Naive thymus-derived CD4-positive, alpha-beta T cell (primary cell): ENCODE measurements around the gene HMOX1. TPM values are rescaled to one million over a fixed set of nuclear protein-coding genes. Genes with fewer than 3 reads are reported as not detected.
"Not testable (repeated sequence)": the region's sequence is repeated elsewhere in the genome, so short reads cannot be mapped to it uniquely, and the experiment has no call there.

Experiments used
- ATAC-seq: fragments of 150-1000 bp; cut with Tn5 transposase; 2 replicates; pipeline ENCODE4 v1.10.0; 2021; ENCODE audit warnings: mild to moderate bottlenecking, moderate library complexity
- CTCF ChIA-PET: fragments of 350-600 bp; sonication (Branson Sonifier 250); formaldehyde crosslinking; loops from one replicate; lab custom pipeline; 2021; ENCODE audit warnings: antibody characterized with exemption; lab: Charles Lee
- POLR2A ChIA-PET: fragments of 350-600 bp; sonication (Branson Sonifier 250); formaldehyde crosslinking; loops from one replicate; lab custom pipeline; 2021; ENCODE audit warnings: antibody characterized with exemption, inconsistent platforms; lab: Charles Lee
- DNase-seq, 9 donors: peaks; one replicate each; pipeline versions ENCODE4 v3.0.0 to v3.0.0-alpha.2; 2020 to 2022; ENCODE audit warnings: mixed read lengths in 1 of 9
- H3K27ac ChIP-seq: one replicate; pipeline ENCODE4 v1.7.0; 2013; ENCODE audit warnings: mild to moderate bottlenecking, low read depth, low read length, moderate library complexity
- H3K27me3 ChIP-seq, 2 donors: one replicate each; pipeline ENCODE4 v1.7.0; 2013; ENCODE audit warnings: low read length in 2 of 2, mild to moderate bottlenecking in 2 of 2, moderate library complexity in 2 of 2; ENCODE audit not compliant: control insufficient read depth in 2 of 2, insufficient read depth in 2 of 2
- H3K36me3 ChIP-seq, 3 experiments: 1 replicate in 2 of 3; 2 replicates in 1 of 3; pipeline ENCODE4 v1.7.0; 2013; ENCODE audit warnings: low read length in 3 of 3, mild to moderate bottlenecking in 3 of 3, moderate library complexity in 1 of 3; ENCODE audit not compliant: insufficient read depth in 3 of 3, control insufficient read depth in 2 of 3
- H3K4me1 ChIP-seq, 2 donors: one replicate each; pipeline ENCODE4 v1.7.0; 2013; ENCODE audit warnings: low read length in 2 of 2, mild to moderate bottlenecking in 2 of 2, moderate library complexity in 1 of 2; ENCODE audit not compliant: control insufficient read depth in 2 of 2, insufficient read depth in 2 of 2
- H3K4me3 ChIP-seq: 2 replicates; pipeline ENCODE4 v1.7.0; 2013; ENCODE audit warnings: mild to moderate bottlenecking, low read length
- H3K9me3 ChIP-seq, 3 experiments: 1 replicate in 2 of 3; 2 replicates in 1 of 3; pipeline ENCODE4 v1.7.0; 2013; ENCODE audit warnings: low read length in 3 of 3; ENCODE audit not compliant: control insufficient read depth in 2 of 3
- H3K27ac Mint-ChIP-seq, 9 donors: one replicate each; pipeline ENCODE4 v1.8.0; 2020 to 2022; ENCODE audit warnings: mixed read lengths in 9 of 9, mild to moderate bottlenecking in 8 of 9, moderate library complexity in 5 of 9, inconsistent platforms in 2 of 9
- H3K27me3 Mint-ChIP-seq, 5 donors: one replicate each; pipeline ENCODE4 v1.8.0; 2021 to 2022; ENCODE audit warnings: mixed read lengths in 5 of 5, mild to moderate bottlenecking in 1 of 5
- H3K36me3 Mint-ChIP-seq, 5 donors: one replicate each; pipeline ENCODE4 v1.8.0; 2020 to 2022; ENCODE audit warnings: mixed read lengths in 5 of 5, mild to moderate bottlenecking in 3 of 5, inconsistent platforms in 1 of 5
- H3K4me1 Mint-ChIP-seq, 7 donors: one replicate each; pipeline ENCODE4 v1.8.0; 2020 to 2022; ENCODE audit warnings: mixed read lengths in 7 of 7, mild to moderate bottlenecking in 3 of 7, inconsistent platforms in 1 of 7
- H3K4me3 Mint-ChIP-seq, 10 donors: one replicate each; pipeline ENCODE4 v1.8.0; 2020 to 2022; ENCODE audit warnings: mild to moderate bottlenecking in 10 of 10, mixed read lengths in 10 of 10, moderate library complexity in 6 of 10, inconsistent platforms in 2 of 10
- H3K9me3 Mint-ChIP-seq, 11 donors: one replicate each; pipeline ENCODE4 v1.8.0; 2020 to 2022; ENCODE audit warnings: mixed read lengths in 11 of 11, mild to moderate bottlenecking in 4 of 11, inconsistent platforms in 1 of 11, moderate library complexity in 1 of 11
- intact Hi-C, 2 donors: fragments of 100-400 bp; cut with micrococcal nuclease; formaldehyde crosslinking; loops; one replicate each; pipeline ENCODE4 v1.15.1; 2023
- polyA plus RNA-seq, 2 donors: library from polyadenylated mRNA; unstranded; fragments of 300-500 nt; fragmentation: Illumina TruSeq; gene quantifications; one replicate each; pipeline ENCODE4 v1.2.3, GENCODE V29; 2021
- total RNA-seq, 6 experiments: library from RNA in 5 of 6; stranded (reverse) in 5 of 6; gene quantifications; 1 replicate in 5 of 6; 2 replicates in 1 of 6; pipeline ENCODE4 v1.2.3 and lab custom pipeline; 2021 to 2026

Gene HMOX1
- total and polyA plus RNA-seq, 7 experiments from 2014 or later, result 0.14 to 54.0 (median 4.7) TPM

DNA sequence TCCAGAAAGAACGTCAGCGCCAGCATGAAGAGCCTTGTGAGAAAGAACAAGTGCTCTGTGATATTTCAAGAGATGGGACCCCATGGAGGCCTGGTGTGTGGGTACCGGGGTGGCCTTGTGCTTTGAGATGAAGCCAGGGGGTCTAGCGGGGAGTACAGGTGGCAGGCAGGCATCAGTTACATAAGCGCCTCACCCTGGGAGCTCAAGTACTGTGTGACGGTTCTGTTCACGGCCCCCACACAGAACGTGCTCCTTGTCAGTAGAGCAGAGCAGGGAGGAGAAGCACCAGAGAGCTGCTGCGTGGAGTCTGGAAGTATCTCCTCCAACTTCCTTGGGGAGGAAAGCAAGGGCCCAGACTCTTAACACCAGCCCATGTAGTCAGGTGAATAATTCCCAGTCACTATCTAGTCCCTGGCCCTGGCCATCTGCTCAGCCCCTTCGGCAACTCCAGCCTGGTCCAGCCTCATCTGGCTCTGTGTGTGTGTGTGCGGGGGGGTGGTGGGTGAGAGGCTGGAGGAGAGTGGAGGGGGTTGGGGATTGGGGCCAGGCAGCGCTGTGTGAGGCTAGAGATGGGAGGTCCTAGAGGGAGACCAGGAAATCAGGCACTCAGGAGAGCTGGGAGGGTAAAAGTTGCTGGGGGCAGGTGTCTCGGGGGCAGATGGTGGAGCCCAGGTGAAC is 51.5 kb downstream of the HMOX1 start:
- intact Hi-C loops, result no loop called here
- no peak overlapping the region for H3K27ac ChIP-seq
- no peak overlapping the region for H3K4me3 Mint-ChIP-seq
- ChIA-PET POLR2A (no interaction called here), CTCF (no interaction called here)
- H3K4me1 ChIP-seq, result no peaks in the 10 kb centered on the region
- no peaks in the 10 kb centered on the region for H3K27me3 Mint-ChIP-seq
- H3K36me3 ChIP-seq, result peaks cover 0 to 17% (median 0%) of the 10 kb centered on the region in 3 experiments
- H3K27ac Mint-ChIP-seq, result peak overlapping the region in 1 of 9 donors; percentile 10
- peaks cover 4 to 36% (median 17%) of the 10 kb centered on the region in 5 donors for H3K36me3 Mint-ChIP-seq
- ATAC-seq, result no peak
- H3K4me1 Mint-ChIP-seq, result peaks cover 0 to 2% (median 0%) of the 10 kb centered on the region in 7 donors
- peaks cover 0 to 13% (median 0%) of the 10 kb centered on the region in 3 experiments for H3K9me3 ChIP-seq
- no peaks in the 10 kb centered on the region for H3K27me3 ChIP-seq
- DNase-seq, result no peak
- H3K9me3 Mint-ChIP-seq, result peaks cover 0 to 6% (median 0%) of the 10 kb centered on the region in 11 donors
- H3K4me3 ChIP-seq, result no peak overlapping the region

DNA sequence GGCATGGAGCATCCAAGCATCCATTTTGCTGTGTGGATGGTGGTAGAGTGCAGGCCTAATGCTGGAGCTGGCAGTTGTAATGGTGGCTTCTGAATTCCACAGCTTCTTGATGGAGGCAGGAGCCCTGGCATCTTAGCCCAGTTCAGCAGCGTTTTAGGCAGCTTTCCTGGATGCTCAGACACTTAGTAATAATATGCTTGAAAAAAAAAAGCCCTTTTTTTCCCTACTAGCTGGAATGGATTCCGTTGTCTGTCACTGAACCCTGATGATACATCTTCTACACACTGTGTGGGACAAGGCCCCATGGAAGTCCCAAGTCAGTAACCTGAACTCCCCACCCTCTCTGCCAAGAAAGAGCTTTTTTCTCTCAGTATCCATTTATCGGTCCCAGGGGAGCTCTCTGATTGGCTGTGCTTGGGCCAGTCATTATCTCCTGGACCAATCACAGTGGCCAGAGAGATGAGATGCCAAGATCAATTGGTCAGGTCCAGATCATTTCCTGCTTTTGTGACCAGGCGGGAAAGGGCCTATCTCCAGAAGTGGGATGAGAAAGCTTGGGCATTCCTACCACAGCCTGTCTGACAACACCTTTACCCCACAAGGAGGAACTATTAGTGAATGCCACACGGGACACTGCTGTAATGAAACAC is 53.3 kb downstream of the HMOX1 start:
- H3K27ac Mint-ChIP-seq, result no peak overlapping the region
- peaks cover 4 to 46% (median 28%) of the 10 kb centered on the region in 5 donors for H3K36me3 Mint-ChIP-seq

DNA sequence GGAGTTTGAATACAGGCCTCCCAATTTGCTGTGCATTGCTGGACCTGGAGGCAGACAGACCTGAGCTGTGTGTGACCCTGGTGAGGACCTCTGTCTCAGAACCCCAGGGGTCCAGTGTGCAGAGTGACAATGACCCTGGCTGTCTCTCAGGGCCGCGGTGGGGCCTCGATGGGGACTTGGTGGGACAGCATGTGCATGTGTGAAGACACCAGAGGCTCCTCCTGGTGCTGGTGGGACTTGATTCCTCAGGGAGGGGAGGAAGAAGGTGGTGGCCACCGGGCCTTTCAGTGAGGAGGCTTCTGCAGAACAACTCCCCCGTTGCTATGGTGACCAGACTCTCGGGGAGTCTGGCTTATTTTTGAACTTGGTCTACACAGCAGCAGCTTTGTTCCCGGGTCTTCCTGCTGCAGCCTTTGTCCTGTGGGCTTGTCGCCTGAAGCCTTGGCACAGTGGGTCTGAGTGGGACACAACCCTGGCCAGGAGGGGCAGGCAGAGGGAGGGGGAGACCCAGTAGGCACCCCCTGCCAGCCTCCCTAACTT is 54.4 kb downstream of the HMOX1 start:
- Histone ChIP-seq H3K36me3 (peaks cover 0 to 17% (median 0%) of the 10 kb centered on the region in 3 experiments), H3K4me1 (no peaks in the 10 kb centered on the region), H3K4me3 (no peak overlapping the region), H3K27ac (no peak overlapping the region), H3K27me3 (no peaks in the 10 kb centered on the region), H3K9me3 (peaks cover 0 to 13% (median 0%) of the 10 kb centered on the region in 3 experiments)
- ChIA-PET POLR2A (no interaction called here), CTCF (no interaction called here)
- intact Hi-C loops, result no loop called here
- no peak for ATAC-seq
- peaks cover 4 to 46% (median 34%) of the 10 kb centered on the region in 5 donors for H3K36me3 Mint-ChIP-seq
- no peaks in the 10 kb centered on the region for H3K27me3 Mint-ChIP-seq
- no peak overlapping the region for H3K27ac Mint-ChIP-seq
- DNase-seq, result no peak
- no peak overlapping the region for H3K4me3 Mint-ChIP-seq
- H3K9me3 Mint-ChIP-seq, result peaks cover 0 to 15% (median 0%) of the 10 kb centered on the region in 11 donors
- peaks cover 0 to 2% (median 0%) of the 10 kb centered on the region in 7 donors for H3K4me1 Mint-ChIP-seq

More for the DNA sequence above, 53.3 kb downstream of the HMOX1 start:
- Mint-ChIP-seq H3K27me3 (no peaks in the 10 kb centered on the region), H3K4me3 (no peak overlapping the region), H3K4me1 (peaks cover 0 to 2% (median 0%) of the 10 kb centered on the region in 7 donors), H3K9me3 (peaks cover 0 to 15% (median 0%) of the 10 kb centered on the region in 11 donors)
- Histone ChIP-seq H3K27me3 (no peaks in the 10 kb centered on the region), H3K27ac (no peak overlapping the region), H3K4me3 (no peak overlapping the region), H3K9me3 (peaks cover 0 to 13% (median 0%) of the 10 kb centered on the region in 3 experiments), H3K36me3 (peaks cover 0 to 17% (median 0%) of the 10 kb centered on the region in 3 experiments), H3K4me1 (no peaks in the 10 kb centered on the region)
- POLR2A ChIA-PET, result no interaction called here
- ATAC-seq (no peak), DNase-seq (no peak)
- intact Hi-C loops, result no loop called here
- CTCF ChIA-PET, result no interaction called here

DNA sequence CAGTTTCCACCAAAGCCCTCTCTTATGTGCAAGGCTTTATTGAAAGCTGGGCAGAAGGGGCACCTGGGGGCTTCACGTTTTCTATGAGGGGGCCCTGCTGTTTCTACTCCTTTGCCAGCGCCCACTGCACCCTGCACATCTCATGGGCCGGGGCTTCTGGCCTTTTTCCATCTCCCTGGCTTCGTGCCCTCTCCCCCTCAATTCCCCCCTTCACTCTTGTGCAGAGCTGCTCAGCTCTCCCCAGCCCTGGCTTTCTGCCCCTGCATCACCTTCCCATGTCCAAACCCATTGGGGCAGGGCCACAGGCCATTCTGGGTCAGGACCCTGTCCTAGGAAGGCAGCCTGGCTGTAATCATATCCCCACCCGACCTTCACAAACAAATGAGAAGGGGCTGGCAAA is 55.5 kb downstream of the HMOX1 start:
- DNase-seq (no peak), ATAC-seq (no peak)
- Histone ChIP-seq H3K36me3 (peaks cover 0 to 17% (median 0%) of the 10 kb centered on the region in 3 experiments), H3K4me1 (no peaks in the 10 kb centered on the region), H3K27ac (no peak overlapping the region), H3K9me3 (peaks cover 0 to 13% (median 0%) of the 10 kb centered on the region in 3 experiments), H3K4me3 (no peak overlapping the region), H3K27me3 (no peaks in the 10 kb centered on the region)
- Mint-ChIP-seq H3K27me3 (no peaks in the 10 kb centered on the region), H3K4me1 (peaks cover 0 to 2% (median 0%) of the 10 kb centered on the region in 7 donors), H3K4me3 (no peak overlapping the region), H3K9me3 (peaks cover 0 to 15% (median 0%) of the 10 kb centered on the region in 11 donors), H3K36me3 (peaks cover 4 to 44% (median 34%) of the 10 kb centered on the region in 5 donors), H3K27ac (no peak overlapping the region)
- intact Hi-C loops, result no loop called here
- ChIA-PET POLR2A (no interaction called here), CTCF (no interaction called here)

- Histone ChIP-seq H3K9me3 (peaks cover 0 to 13% (median 0%) of the 10 kb centered on the region in 3 experiments), H3K36me3 (peaks cover 0 to 17% (median 0%) of the 10 kb centered on the region in 3 experiments), H3K4me3 (no peak overlapping the region), H3K27ac (no peak overlapping the region), H3K27me3 (no peaks in the 10 kb centered on the region), H3K4me1 (no peaks in the 10 kb centered on the region)
- ChIA-PET CTCF (no interaction called here), POLR2A (no interaction called here)
- H3K9me3 Mint-ChIP-seq, result peaks cover 0 to 15% (median 0%) of the 10 kb centered on the region in 11 donors
- intact Hi-C loops, result no loop called here
- no peaks in the 10 kb centered on the region for H3K27me3 Mint-ChIP-seq
- H3K27ac Mint-ChIP-seq, result no peak overlapping the region
- ATAC-seq (no peak), DNase-seq (no peak)
- H3K4me1 Mint-ChIP-seq, result peaks cover 0 to 2% (median 0%) of the 10 kb centered on the region in 7 donors
- H3K36me3 Mint-ChIP-seq, result peaks cover 1 to 39% (median 30%) of the 10 kb centered on the region in 5 donors
- no peak overlapping the region for H3K4me3 Mint-ChIP-seq
These were observed 56.2 kb downstream of the HMOX1 start for GRCh38 chr22:35437049-35437448.

DNA sequence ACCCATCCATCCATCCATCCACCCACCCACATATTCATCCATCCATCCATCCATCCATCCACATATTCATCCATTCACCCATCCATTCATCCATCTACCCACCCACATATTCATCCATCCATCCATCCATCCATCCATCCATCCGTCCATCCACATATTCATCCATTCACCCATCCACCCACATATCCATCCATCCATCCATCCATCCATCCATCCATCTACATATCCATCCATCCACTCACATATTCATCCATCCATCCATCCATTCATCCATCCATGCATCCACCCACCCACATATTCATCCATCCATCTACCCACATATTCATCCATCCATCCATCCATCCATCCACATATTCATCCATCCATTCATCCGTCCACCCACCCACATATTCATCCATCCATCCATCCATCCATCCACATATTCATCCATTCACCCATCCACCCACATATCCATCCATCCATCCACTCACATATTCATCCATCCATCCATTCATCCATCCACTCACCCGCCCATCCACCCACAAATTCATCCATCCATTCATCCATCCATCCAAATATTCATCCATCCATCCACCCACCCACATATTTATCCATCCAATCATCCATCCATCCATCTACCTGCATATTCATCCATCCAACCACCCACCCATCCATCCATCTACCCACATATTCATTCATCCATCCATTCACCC is 57.9 kb downstream of the HMOX1 start:
- H3K27ac Mint-ChIP-seq, H3K27me3 Mint-ChIP-seq, intact Hi-C loops, H3K4me1 Mint-ChIP-seq, H3K4me3 Mint-ChIP-seq, DNase-seq, H3K27me3 ChIP-seq, H3K4me1 ChIP-seq, H3K9me3 ChIP-seq, H3K27ac ChIP-seq, H3K36me3 ChIP-seq, ATAC-seq, POLR2A ChIA-PET, H3K4me3 ChIP-seq, CTCF ChIA-PET: not testable (repeated sequence)
- Mint-ChIP-seq H3K36me3 (peaks cover 0 to 25% (median 20%) of the 10 kb centered on the region in 5 donors), H3K9me3 (peaks cover 0 to 10% (median 0%) of the 10 kb centered on the region in 11 donors)
